ENCODE results near the gene RGS8.

Gene RGS8

DNA sequence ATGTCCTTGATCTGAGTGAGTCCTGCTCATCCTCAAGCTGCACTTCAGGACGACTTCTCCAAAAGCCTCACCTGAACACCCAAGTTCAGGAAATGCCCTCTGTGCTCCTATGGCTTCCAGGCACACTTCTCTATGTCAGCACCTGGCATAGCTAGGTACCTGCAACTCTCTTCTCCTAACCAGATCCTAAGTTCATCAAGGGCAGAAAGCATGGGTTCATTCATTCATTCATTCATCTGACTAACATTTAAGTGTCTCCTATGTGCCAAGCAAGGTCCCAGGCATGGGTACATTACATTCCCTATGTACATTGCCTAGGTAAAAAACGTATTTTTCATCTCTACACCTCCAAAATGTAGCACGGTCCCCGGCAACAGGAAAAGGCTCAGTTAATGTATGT lies 4.0 kb downstream of the RGS8 start:
- no peak for TF ChIP-seq CTCF (IDR thresholded peaks at IDR 0.05; ENCODE audit: insufficient read depth, missing control alignments)
- DNase-seq (ENCODE audit: insufficient read length, low spot score): no peak
- FAIRE-seq: no peak

DNA sequence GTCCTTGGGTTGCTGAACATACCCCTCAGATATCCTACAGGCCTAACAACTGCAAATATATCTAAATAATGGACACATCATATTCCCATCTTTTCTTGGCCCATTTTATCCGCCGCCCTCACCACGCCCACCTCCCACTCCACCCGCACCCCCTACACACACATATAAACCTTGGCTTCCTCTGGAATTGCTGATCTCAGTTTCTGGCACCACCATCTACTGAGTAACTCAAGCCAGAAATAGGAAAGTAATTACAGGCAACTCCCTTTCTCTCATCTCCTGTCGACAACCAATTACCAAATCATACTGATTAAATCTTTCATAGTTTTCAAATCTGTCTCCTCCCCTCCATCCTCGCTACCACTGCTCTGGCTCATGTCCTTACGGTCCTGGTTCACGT lies 4.7 kb downstream of the RGS8 start:
- no peak for TF ChIP-seq CTCF (IDR thresholded peaks at IDR 0.05; ENCODE audit: insufficient read depth, missing control alignments)
- no peak for FAIRE-seq
- DNase-seq (ENCODE audit: insufficient read length, low spot score): no peak

GRCh38 chr1:182677397-182678098 lies 6.8 kb downstream of the RGS8 start:
- DNase-seq (ENCODE audit: insufficient read length, low spot score) (no peak), FAIRE-seq (no peak)
- no peak for TF ChIP-seq CTCF (IDR thresholded peaks at IDR 0.05; ENCODE audit: insufficient read depth, missing control alignments)

DNA sequence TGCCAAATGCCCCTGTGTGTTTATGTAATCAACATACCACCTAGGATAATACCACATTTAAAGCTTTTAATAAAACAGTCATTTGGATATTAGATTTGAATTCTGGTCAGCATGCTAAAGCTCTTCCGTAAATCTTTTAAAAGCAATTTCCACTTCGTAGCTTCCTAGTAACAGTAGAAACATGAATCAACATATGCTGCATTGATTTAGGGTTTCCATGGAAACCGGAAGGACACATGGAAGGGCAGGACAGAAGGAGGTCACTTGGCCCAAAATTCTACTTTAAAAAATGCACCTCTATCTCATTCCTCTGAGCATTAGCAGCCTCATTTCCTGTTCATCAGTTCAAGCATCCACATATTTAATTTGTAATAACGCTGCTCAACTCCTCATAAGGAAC lies 8.1 kb downstream of the RGS8 start:
- DNase-seq (ENCODE audit: insufficient read length, low spot score): no peak
- FAIRE-seq: no peak

GRCh38 chr1:182674346-182675246 lies 9.8 kb downstream of the RGS8 start:
- DNase-seq (ENCODE audit: insufficient read length, low spot score) (no peak), FAIRE-seq (no peak)
- TF ChIP-seq CTCF (IDR thresholded peaks at IDR 0.05; ENCODE audit: insufficient read depth, missing control alignments): no peak

More for the DNA sequence above, 8.1 kb downstream of the RGS8 start:
- no peak for TF ChIP-seq CTCF (IDR thresholded peaks at IDR 0.05; ENCODE audit: insufficient read depth, missing control alignments)

DNA sequence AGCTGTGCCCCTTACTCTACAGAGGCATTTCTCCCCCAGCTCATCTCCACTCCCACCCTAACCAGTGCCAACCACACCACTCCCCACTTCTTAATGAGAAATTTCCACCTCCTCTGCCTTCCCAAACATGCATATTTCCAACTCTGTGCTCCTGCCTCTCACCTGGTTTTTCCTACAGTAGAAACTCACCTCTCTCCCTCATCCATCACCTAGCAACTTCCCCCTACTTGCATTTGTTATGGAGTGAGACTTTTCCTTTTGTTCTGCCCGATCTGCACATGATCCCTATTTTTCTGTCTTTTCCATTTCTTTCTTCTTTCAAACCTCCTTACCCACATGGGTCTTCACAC lies 11.9 kb downstream of the RGS8 start:
- TF ChIP-seq CTCF (IDR thresholded peaks at IDR 0.05; ENCODE audit: insufficient read depth, missing control alignments): no peak
- no peak for FAIRE-seq

More for the DNA sequence above, 11.9 kb downstream of the RGS8 start:
- no peak for DNase-seq (ENCODE audit: insufficient read length, low spot score)
